Tibial nerve (tissue), 4 donors: Measurements from ENCODE around the gene TRIP11.

Source experiments
- CTCF ChIP-seq, 5 experiments: fragments of 200-600 bp in 3 of 5; fragments of 450-650 bp in 2 of 5; sonication (generic) in 3 of 5; IDR thresholded peaks; one replicate each; pipeline ENCODE4 v1.5.1; 2016 to 2019; ENCODE audit warnings: antibody characterized with exemption in 5 of 5, mild to moderate bottlenecking in 3 of 5, moderate library complexity in 2 of 5
- EP300 ChIP-seq, 2 donors: sonication (generic); formaldehyde crosslinking; IDR thresholded peaks; one replicate each; pipeline ENCODE4 v1.6.1; 2017; ENCODE audit warnings: antibody characterized with exemption in 2 of 2, mild to moderate bottlenecking in 1 of 2
- POLR2A ChIP-seq, 2 donors: fragments of 450-650 bp; IDR thresholded peaks; one replicate each; pipeline ENCODE4 v1.6.1; 2017; ENCODE audit warnings: antibody characterized with exemption in 2 of 2, mild to moderate bottlenecking in 2 of 2, moderate library complexity in 2 of 2

GRCh38 chr14:91945751-91946621, 93.9 kb downstream of the TRIP11 start:
- no peak for TF ChIP-seq CTCF (IDR thresholded peaks at IDR 0.05)
- TF ChIP-seq EP300 (IDR thresholded peaks at IDR 0.05): no peak
- no peak for TF ChIP-seq POLR2A (IDR thresholded peaks at IDR 0.05)
